ENCODE measurements around the gene APOBEC4. TPM values are rescaled to one million over a fixed set of nuclear protein-coding genes. Genes with fewer than 3 reads are reported as not detected.

APOBEC4 gene
- total RNA-seq, 1 experiment from 2014 or later, result not detected

DNA sequence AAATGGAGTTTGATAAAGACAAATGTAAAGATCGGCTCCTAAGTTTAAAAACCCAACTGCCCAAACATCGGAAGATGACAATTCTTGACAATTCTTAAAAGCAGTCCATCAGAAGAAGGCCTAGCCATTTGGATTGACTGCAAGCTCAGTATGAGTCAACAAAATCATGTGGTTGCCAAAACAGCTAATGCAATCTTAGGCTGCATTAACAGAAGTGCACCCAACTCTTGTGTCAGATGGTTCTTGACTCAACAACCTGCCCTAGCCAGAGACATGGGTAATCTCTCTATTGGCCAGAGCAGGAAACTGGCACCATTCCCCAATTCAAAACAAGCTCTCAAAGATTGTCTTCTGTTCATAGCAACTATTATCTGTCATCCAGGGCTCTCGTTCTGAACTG, 53.0 kb downstream of the APOBEC4 start:
- Histone ChIP-seq H4K20me1 (ENCODE audit: insufficient read depth, low read depth, low read length) (no peaks in the 10 kb centered on the region), H3K9me3 (ENCODE audit: low read length) (no peaks in the 10 kb centered on the region), H3K4me1 (ENCODE audit: low read length) (peaks cover 7% of the 10 kb centered on the region), H3K4me2 (ENCODE audit: low read depth, low read length, poor library complexity, severe bottlenecking) (no peak overlapping the region), H3K9me2 (replicated peaks; ENCODE audit: insufficient read depth, low read length) (no peaks in the 10 kb centered on the region), H3K27ac (ENCODE audit: low read length) (no peak overlapping the region), H3K27me3 (ENCODE audit: low read length) (no peaks in the 10 kb centered on the region), H3K79me2 (ENCODE audit: low read length) (no peaks in the 10 kb centered on the region), H3K36me3 (ENCODE audit: insufficient read depth, low read length) (no peaks in the 10 kb centered on the region), H3K4me3 (ENCODE audit: low read length) (no peak overlapping the region), H3K9ac (ENCODE audit: low read length) (no peak overlapping the region), H2AFZ (ENCODE audit: low read length) (no peak overlapping the region)
- DNase-seq, result no peak

- H4K20me1 ChIP-seq (ENCODE audit: insufficient read depth, low read depth, low read length), result no peaks in the 10 kb centered on the region
- no peak for DNase-seq
- no peaks in the 10 kb centered on the region for H3K79me2 ChIP-seq (ENCODE audit: low read length)
- H3K9me2 ChIP-seq (replicated peaks; ENCODE audit: insufficient read depth, low read length), result no peaks in the 10 kb centered on the region
- H2AFZ ChIP-seq (ENCODE audit: low read length), result no peak overlapping the region
- H3K27me3 ChIP-seq (ENCODE audit: low read length), result no peaks in the 10 kb centered on the region
- no peak overlapping the region for H3K9ac ChIP-seq (ENCODE audit: low read length)
- H3K9me3 ChIP-seq (ENCODE audit: low read length), result no peaks in the 10 kb centered on the region
- no peak overlapping the region for H3K4me3 ChIP-seq (ENCODE audit: low read length)
- H3K4me1 ChIP-seq (ENCODE audit: low read length), result peaks cover 5% of the 10 kb centered on the region
- no peaks in the 10 kb centered on the region for H3K36me3 ChIP-seq (ENCODE audit: insufficient read depth, low read length)
- H3K27ac ChIP-seq (ENCODE audit: low read length), result no peak overlapping the region
- no peak overlapping the region for H3K4me2 ChIP-seq (ENCODE audit: low read depth, low read length, poor library complexity, severe bottlenecking)
Observed at GRCh38 chr1:183598386-183598785, 54.7 kb downstream of the APOBEC4 start.

- H3K9me2 ChIP-seq (replicated peaks; ENCODE audit: insufficient read depth, low read length), result no peaks in the 10 kb centered on the region
- DNase-seq, result no peak
- no peak overlapping the region for H3K4me2 ChIP-seq (ENCODE audit: low read depth, low read length, poor library complexity, severe bottlenecking)
- no peak overlapping the region for H2AFZ ChIP-seq (ENCODE audit: low read length)
- H4K20me1 ChIP-seq (ENCODE audit: insufficient read depth, low read depth, low read length), result no peaks in the 10 kb centered on the region
- H3K27me3 ChIP-seq (ENCODE audit: low read length), result no peaks in the 10 kb centered on the region
- H3K79me2 ChIP-seq (ENCODE audit: low read length), result no peaks in the 10 kb centered on the region
- H3K9ac ChIP-seq (ENCODE audit: low read length), result no peak overlapping the region
- no peak overlapping the region for H3K27ac ChIP-seq (ENCODE audit: low read length)
- H3K36me3 ChIP-seq (ENCODE audit: insufficient read depth, low read length), result no peaks in the 10 kb centered on the region
- no peaks in the 10 kb centered on the region for H3K9me3 ChIP-seq (ENCODE audit: low read length)
- H3K4me3 ChIP-seq (ENCODE audit: low read length), result no peak overlapping the region
- peaks cover 11% of the 10 kb centered on the region for H3K4me1 ChIP-seq (ENCODE audit: low read length)
Observed at GRCh38 chr1:183597656-183598347, 55.3 kb downstream of the APOBEC4 start.

GRCh38 chr1:183596500-183596899, 56.6 kb downstream of the APOBEC4 start:
- H3K4me2 ChIP-seq (ENCODE audit: low read depth, low read length, poor library complexity, severe bottlenecking), result no peak overlapping the region
- H3K4me3 ChIP-seq (ENCODE audit: low read length), result no peak overlapping the region
- H3K79me2 ChIP-seq (ENCODE audit: low read length), result no peaks in the 10 kb centered on the region
- H3K36me3 ChIP-seq (ENCODE audit: insufficient read depth, low read length), result no peaks in the 10 kb centered on the region
- H3K4me1 ChIP-seq (ENCODE audit: low read length), result peaks cover 24% of the 10 kb centered on the region
- H2AFZ ChIP-seq (ENCODE audit: low read length), result no peak overlapping the region
- no peak overlapping the region for H3K27ac ChIP-seq (ENCODE audit: low read length)
- no peaks in the 10 kb centered on the region for H4K20me1 ChIP-seq (ENCODE audit: insufficient read depth, low read depth, low read length)
- no peaks in the 10 kb centered on the region for H3K27me3 ChIP-seq (ENCODE audit: low read length)
- no peak for DNase-seq
- H3K9me2 ChIP-seq (replicated peaks; ENCODE audit: insufficient read depth, low read length), result no peaks in the 10 kb centered on the region
- no peaks in the 10 kb centered on the region for H3K9me3 ChIP-seq (ENCODE audit: low read length)
- H3K9ac ChIP-seq (ENCODE audit: low read length), result no peak overlapping the region

Other genes with a start within 250 kb of the APOBEC4 start
- not detected in 2 replicates for gene NMNAT2, start 234.9 kb downstream of the APOBEC4 start, total RNA-seq (2014; rRNA removed; shearing (Covaris generic); ENCODE audit: low replicate concordance)
- 41.1 and 99.7 TPM in 2 replicates for gene SMG7, start 180.8 kb downstream of the APOBEC4 start, total RNA-seq (2014; rRNA removed; shearing (Covaris generic); ENCODE audit: low replicate concordance)
- gene NCF2, start 62.9 kb downstream of the APOBEC4 start, total RNA-seq (2014; rRNA removed; shearing (Covaris generic); ENCODE audit: low replicate concordance), result 7.0 and 13.5 TPM in 2 replicates
- gene ARPC5, start 17.5 kb downstream of the APOBEC4 start, total RNA-seq (2014; rRNA removed; shearing (Covaris generic); ENCODE audit: low replicate concordance), result 93.3 and 238 TPM in 2 replicates
- gene RGL1, start 151.8 kb upstream of the APOBEC4 start, total RNA-seq (2014; rRNA removed; shearing (Covaris generic); ENCODE audit: low replicate concordance), result 1.0 TPM in 2 replicates